GM21515 (cell line): ENCODE results near the gene CHD3.

Experiments
- ATAC-seq: cut with Tn5 transposase; IDR thresholded peaks from one replicate; pipeline ENCODE4 v1.9.1; 2021; ENCODE audit not compliant: unreplicated experiment

CHD3 gene

GRCh38 chr17:7864995-7865650, 23.5 kb upstream of the CHD3 start:
- ATAC-seq = no peak

- ATAC-seq = no peak
These were observed 20.7 kb upstream of the CHD3 start for GRCh38 chr17:7867881-7868329.

GRCh38 chr17:7873051-7873450, 15.5 kb upstream of the CHD3 start:
- ATAC-seq = no peak

- ATAC-seq = no peak
These were observed 12.7 kb upstream of the CHD3 start for GRCh38 chr17:7875804-7876370.

GRCh38 chr17:7878234-7878633, 10.4 kb upstream of the CHD3 start:
- no peak for ATAC-seq

GRCh38 chr17:7880076-7880868, 8.3 kb upstream of the CHD3 start:
- ATAC-seq = no peak

GRCh38 chr17:7881276-7882054, 7.1 kb upstream of the CHD3 start:
- no peak for ATAC-seq

GRCh38 chr17:7882068-7882467, 6.5 kb upstream of the CHD3 start:
- ATAC-seq = no peak

- ATAC-seq = no peak
These were observed 6.0 kb upstream of the CHD3 start for GRCh38 chr17:7882629-7883028.

GRCh38 chr17:7883781-7884386, 4.7 kb upstream of the CHD3 start:
- ATAC-seq = no peak

- no peak for ATAC-seq
These were observed 3.8 kb upstream of the CHD3 start for GRCh38 chr17:7884581-7885366.

GRCh38 chr17:7885367-7886226, 3.0 kb upstream of the CHD3 start:
- ATAC-seq = no peak

GRCh38 chr17:7886227-7887037, 2.2 kb upstream of the CHD3 start:
- no peak for ATAC-seq

- no peak for ATAC-seq
These were observed 1.5 kb upstream of the CHD3 start for GRCh38 chr17:7887038-7887481.

GRCh38 chr17:7887482-7888183, 956 bp upstream of the CHD3 start:
- no peak for ATAC-seq

GRCh38 chr17:7889166-7889955, 772 bp downstream of the CHD3 start:
- ATAC-seq = no peak
